H9 (cell line): Measurements from ENCODE around the gene PNPLA8. TPM values are rescaled to one million over a fixed set of nuclear protein-coding genes. Genes with fewer than 3 reads are reported as not detected.

Experiments
- DNase-seq: peaks from one replicate; pipeline ENCODE4 v3.0.0-alpha.2; 2017
- H2AFZ ChIP-seq: one replicate; pipeline ENCODE4 v1.6.1; 2013; ENCODE audit warnings: mild to moderate bottlenecking, low read length, control low read depth, moderate library complexity
- H2AK5ac ChIP-seq: 2 replicates; pipeline ENCODE4 v1.6.1; 2013; ENCODE audit warnings: low read length, control low read depth, mixed read lengths; ENCODE audit not compliant: insufficient read length
- H2BK120ac ChIP-seq: one replicate; pipeline ENCODE4 v1.6.1; 2013; ENCODE audit warnings: low read depth, mild to moderate bottlenecking, low read length, control low read depth, inconsistent platforms; ENCODE audit not compliant: poor library complexity, severe bottlenecking
- H2BK12ac ChIP-seq: 2 replicates; pipeline ENCODE4 v1.6.1; 2013; ENCODE audit warnings: low read length, control low read depth, mixed read lengths, low read depth; ENCODE audit not compliant: insufficient read length
- H2BK15ac ChIP-seq: 2 replicates; pipeline ENCODE4 v1.6.1; 2013; ENCODE audit warnings: low read depth, low read length, control low read depth
- H2BK20ac ChIP-seq: one replicate; pipeline ENCODE4 v1.6.1; 2013; ENCODE audit warnings: low read depth, mild to moderate bottlenecking, low read length, control low read depth, inconsistent platforms; ENCODE audit not compliant: poor library complexity, severe bottlenecking
- H2BK5ac ChIP-seq: 2 replicates; pipeline ENCODE4 v1.6.1; 2013; ENCODE audit warnings: low read length, control low read depth, mixed read lengths; ENCODE audit not compliant: insufficient read length
- H3K14ac ChIP-seq: 2 replicates; pipeline ENCODE4 v1.6.1; 2013; ENCODE audit warnings: low read length, control low read depth; ENCODE audit not compliant: insufficient read depth
- H3K18ac ChIP-seq: 2 replicates; pipeline ENCODE4 v1.6.1; 2013; ENCODE audit warnings: low read depth, mild to moderate bottlenecking, mixed read lengths, low read length, control low read depth; ENCODE audit not compliant: insufficient read length
- H3K23ac ChIP-seq: 2 replicates; pipeline ENCODE4 v1.6.1; 2013; ENCODE audit warnings: low read length, control low read depth, mixed read lengths, low read depth; ENCODE audit not compliant: insufficient read length
- H3K23me2 ChIP-seq: 2 replicates; pipeline ENCODE4 v1.6.1; 2013; ENCODE audit warnings: low read depth, mild to moderate bottlenecking, mixed read lengths, low read length, control low read depth; ENCODE audit not compliant: insufficient read length, poor library complexity, severe bottlenecking
- H3K27ac ChIP-seq: 2 replicates; pipeline ENCODE4 v1.5.1; 2013; ENCODE audit warnings: low read length, control low read depth, mixed read lengths, low read depth; ENCODE audit not compliant: insufficient read length
- H3K27me3 ChIP-seq: 2 replicates; pipeline ENCODE4 v1.6.1; 2013; ENCODE audit warnings: low read length, control low read depth, inconsistent platforms; ENCODE audit not compliant: insufficient read depth
- H3K4ac ChIP-seq: 2 replicates; pipeline ENCODE4 v1.6.1; 2013; ENCODE audit warnings: low read depth, mild to moderate bottlenecking, control low read depth, inconsistent platforms, low read length, moderate library complexity
- H3K4me1 ChIP-seq: 2 replicates; pipeline ENCODE4 v1.6.1; 2013; ENCODE audit warnings: low read length, control low read depth, inconsistent platforms; ENCODE audit not compliant: insufficient read depth
- H3K4me2 ChIP-seq: 2 replicates; pipeline ENCODE4 v1.6.1; 2013; ENCODE audit warnings: low read length, control low read depth, mixed read lengths; ENCODE audit not compliant: insufficient read length, insufficient read depth
- H3K56ac ChIP-seq: 2 replicates; pipeline ENCODE4 v1.6.1; 2013; ENCODE audit warnings: low read depth, mild to moderate bottlenecking, mixed read lengths, low read length, control low read depth; ENCODE audit not compliant: insufficient read length
- H3K79me1 ChIP-seq: 2 replicates; pipeline ENCODE4 v1.6.1; 2013; ENCODE audit warnings: low read depth, mild to moderate bottlenecking, moderate library complexity, low read length, control low read depth, inconsistent platforms; ENCODE audit not compliant: insufficient read depth, poor library complexity, severe bottlenecking
- H3K79me2 ChIP-seq: 2 replicates; pipeline ENCODE4 v1.6.1; 2013; ENCODE audit warnings: low read length, control low read depth, inconsistent platforms; ENCODE audit not compliant: insufficient read depth
- H3K9ac ChIP-seq: 2 replicates; pipeline ENCODE4 v1.6.1; 2013; ENCODE audit warnings: low read length, control low read depth, mixed read lengths; ENCODE audit not compliant: insufficient read length; ENCODE audit errors: extremely low read depth
- H3K9me3 ChIP-seq: one replicate; pipeline ENCODE4 v1.6.1; 2013; ENCODE audit warnings: low read depth, low read length, inconsistent platforms; ENCODE audit not compliant: control insufficient read depth
- H3T11ph ChIP-seq: one replicate; pipeline ENCODE4 v1.6.1; 2013; ENCODE audit warnings: mild to moderate bottlenecking, low read length, control low read depth, inconsistent platforms
- H4K20me1 ChIP-seq: one replicate; pipeline ENCODE4 v1.6.1; 2013; ENCODE audit not compliant: control insufficient read depth, insufficient read length, insufficient read depth
- H4K5ac ChIP-seq: 2 replicates; pipeline ENCODE4 v1.6.1; 2013; ENCODE audit warnings: low read depth, mild to moderate bottlenecking, mixed read lengths, low read length, control low read depth; ENCODE audit not compliant: insufficient read length
- H4K8ac ChIP-seq: replicated peaks from 2 replicates; pipeline ENCODE4 v1.6.1; 2013; ENCODE audit warnings: low read length, control low read depth, mixed read lengths, low read depth; ENCODE audit not compliant: insufficient read length
- H4K91ac ChIP-seq: 2 replicates; pipeline ENCODE4 v1.6.1; 2013; ENCODE audit warnings: low read depth, mild to moderate bottlenecking, moderate library complexity, mixed read lengths, low read length, control low read depth; ENCODE audit not compliant: insufficient read length
- H3K27ac Mint-ChIP-seq, 3 experiments: 2 replicates in 2 of 3; 3 replicates in 1 of 3; pipeline ENCODE4 v1.8.0; 2020 to 2021; ENCODE audit warnings: mixed read lengths in 3 of 3, mild to moderate bottlenecking in 1 of 3, moderate library complexity in 1 of 3
- H3K27me3 Mint-ChIP-seq: 2 replicates; pipeline ENCODE4 v1.8.0; 2021; ENCODE audit warnings: low read depth, mild to moderate bottlenecking, moderate library complexity, mixed read lengths
- H3K36me3 Mint-ChIP-seq, 3 experiments: 2 replicates in 2 of 3; 3 replicates in 1 of 3; pipeline ENCODE4 v1.8.0; 2020 to 2021; ENCODE audit warnings: low read depth in 3 of 3, mixed read lengths in 3 of 3; ENCODE audit not compliant: insufficient read depth in 1 of 3
- H3K4me1 Mint-ChIP-seq, 2 experiments: 2 replicates each; pipeline ENCODE4 v1.8.0; 2020; ENCODE audit warnings: mixed read lengths in 2 of 2
- H3K4me3 Mint-ChIP-seq, 2 experiments: 2 replicates in 1 of 2; 3 replicates in 1 of 2; pipeline ENCODE4 v1.8.0; 2020 to 2021; ENCODE audit warnings: mild to moderate bottlenecking in 2 of 2, mixed read lengths in 2 of 2, moderate library complexity in 1 of 2
- H3K9me3 Mint-ChIP-seq, 2 experiments: 2 replicates in 1 of 2; 3 replicates in 1 of 2; pipeline ENCODE4 v1.8.0; 2020; ENCODE audit warnings: mild to moderate bottlenecking in 2 of 2, mixed read lengths in 2 of 2, moderate library complexity in 1 of 2
- WGBS: extraction: QIAGEN DNeasy Blood & Tissue Kit; methylation state at CpG from one replicate; pipeline ENCODE4 v1.1.7; 2013; ENCODE audit warnings: missing lambda C conversion rate, low lambda C conversion rate, mixed read lengths; ENCODE audit not compliant: insufficient read length; ENCODE audit errors: extremely low coverage; 5-methylcytosine and 5-hydroxymethylcytosine counted together
- total RNA-seq: library from RNA; stranded (reverse); gene quantifications from 2 replicates; pipeline ENCODE4 v1.2.1, GENCODE V29; 2021
- TF ChIP-seq, protein P1 (sequence below): fragments of 200-600 bp; sonication (generic); conservative IDR thresholded peaks from 3 replicates; pipeline ENCODE4 v1.8.0; 2021; ENCODE audit warnings: antibody characterized with exemption, mild to moderate bottlenecking

PNPLA8 gene
- total RNA-seq, 1 experiment from 2014 or later = 11.7 TPM

DNA sequence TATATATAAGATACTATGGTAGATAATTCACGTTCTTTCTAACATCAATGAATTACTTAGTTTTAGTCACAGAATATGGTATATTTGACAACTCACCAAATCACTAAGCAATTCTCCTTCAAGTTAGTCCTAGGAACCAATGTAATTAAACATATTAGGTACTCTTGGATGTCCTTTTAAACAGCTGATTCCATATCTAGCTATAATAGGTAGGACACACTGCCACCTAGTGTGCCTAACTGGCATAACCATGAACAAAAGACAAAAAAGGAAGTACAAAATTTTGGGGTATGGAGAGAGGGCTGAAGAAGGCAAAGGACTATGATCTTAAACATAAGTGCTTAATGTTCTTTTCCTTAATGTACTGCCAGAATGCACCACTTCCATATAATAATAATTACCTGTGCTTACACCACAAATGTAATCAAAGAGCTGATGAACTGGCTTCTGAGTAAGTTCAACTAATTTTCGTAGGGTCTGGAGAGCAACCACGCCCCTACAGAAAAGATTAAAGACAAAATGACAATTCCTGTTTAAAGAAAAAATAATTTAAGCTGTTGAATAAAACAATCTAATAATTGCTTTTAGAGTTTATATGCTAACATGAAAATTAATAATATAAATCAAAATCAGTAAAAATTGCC, 28.7 kb downstream of the PNPLA8 start:
- H3K23me2 ChIP-seq = no peaks in the 10 kb centered on the region
- no peak overlapping the region for H3K9ac ChIP-seq
- no peaks in the 10 kb centered on the region for H3K79me1 ChIP-seq
- H3K23ac ChIP-seq = no peak overlapping the region
- H3T11ph ChIP-seq = no peak overlapping the region
- no peak overlapping the region for H3K4me3 Mint-ChIP-seq
- no peak overlapping the region for H3K4ac ChIP-seq
- no peaks in the 10 kb centered on the region for H3K27me3 Mint-ChIP-seq
- H2BK15ac ChIP-seq = no peak overlapping the region
- H3K36me3 Mint-ChIP-seq = peaks cover 0 to 17% (median 12%) of the 10 kb centered on the region in 3 experiments; a peak in 5 of 7 replicates
- no peak overlapping the region for H3K27ac Mint-ChIP-seq
- TF ChIP-seq, protein P1, sequence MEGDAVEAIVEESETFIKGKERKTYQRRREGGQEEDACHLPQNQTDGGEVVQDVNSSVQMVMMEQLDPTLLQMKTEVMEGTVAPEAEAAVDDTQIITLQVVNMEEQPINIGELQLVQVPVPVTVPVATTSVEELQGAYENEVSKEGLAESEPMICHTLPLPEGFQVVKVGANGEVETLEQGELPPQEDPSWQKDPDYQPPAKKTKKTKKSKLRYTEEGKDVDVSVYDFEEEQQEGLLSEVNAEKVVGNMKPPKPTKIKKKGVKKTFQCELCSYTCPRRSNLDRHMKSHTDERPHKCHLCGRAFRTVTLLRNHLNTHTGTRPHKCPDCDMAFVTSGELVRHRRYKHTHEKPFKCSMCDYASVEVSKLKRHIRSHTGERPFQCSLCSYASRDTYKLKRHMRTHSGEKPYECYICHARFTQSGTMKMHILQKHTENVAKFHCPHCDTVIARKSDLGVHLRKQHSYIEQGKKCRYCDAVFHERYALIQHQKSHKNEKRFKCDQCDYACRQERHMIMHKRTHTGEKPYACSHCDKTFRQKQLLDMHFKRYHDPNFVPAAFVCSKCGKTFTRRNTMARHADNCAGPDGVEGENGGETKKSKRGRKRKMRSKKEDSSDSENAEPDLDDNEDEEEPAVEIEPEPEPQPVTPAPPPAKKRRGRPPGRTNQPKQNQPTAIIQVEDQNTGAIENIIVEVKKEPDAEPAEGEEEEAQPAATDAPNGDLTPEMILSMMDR = peak; percentile 91
- H3K27ac ChIP-seq = no peak overlapping the region
- H3K14ac ChIP-seq = no peak overlapping the region
- H3K4me2 ChIP-seq = no peak overlapping the region
- no peak overlapping the region for H3K56ac ChIP-seq
- H2BK12ac ChIP-seq = no peak overlapping the region
- no peaks in the 10 kb centered on the region for H3K4me1 ChIP-seq
- no peaks in the 10 kb centered on the region for H3K27me3 ChIP-seq
- no peak overlapping the region for H2AK5ac ChIP-seq
- H2AFZ ChIP-seq = no peak overlapping the region
- H4K5ac ChIP-seq = no peak overlapping the region
- no peaks in the 10 kb centered on the region for H3K4me1 Mint-ChIP-seq
- H2BK5ac ChIP-seq = no peak overlapping the region
- H4K8ac ChIP-seq = no peak overlapping the region
- no peaks in the 10 kb centered on the region for H3K79me2 ChIP-seq
- no peaks in the 10 kb centered on the region for H3K9me3 Mint-ChIP-seq
- no peaks in the 10 kb centered on the region for H4K20me1 ChIP-seq
- no peak overlapping the region for H2BK120ac ChIP-seq
- no peak for DNase-seq
- no peaks in the 10 kb centered on the region for H3K9me3 ChIP-seq
- no peak overlapping the region for H4K91ac ChIP-seq
- no peak overlapping the region for H3K18ac ChIP-seq
- no peak overlapping the region for H2BK20ac ChIP-seq
- no CpG with 5 or more reads among the region's 3 CpGs for WGBS
